ENCODE measurements around the gene SPPL2C. TPM values are rescaled to one million over a fixed set of nuclear protein-coding genes. Genes with fewer than 3 reads are reported as not detected.

Gene SPPL2C
- total and polyA plus RNA-seq, 2 of the 13 experiments (the other 11 are each of a cell fraction or from before 2014, with no cell fraction given), result not detected

GRCh38 chr17:45833920-45834319 lies 10.8 kb upstream of the SPPL2C start:
- H3K79me2 ChIP-seq (ENCODE audit: insufficient read depth, low read length), result no peaks in the 10 kb centered on the region
- no peaks in the 10 kb centered on the region for H3K36me3 ChIP-seq (replicated peaks in 1 of 2; ENCODE audit: control insufficient read depth in 1 of 2, insufficient read depth in 2 of 2, low read length in 2 of 2)
- H3K27ac ChIP-seq (ENCODE audit: extremely low read length, insufficient read depth, low read length), result no peak overlapping the region
- no peak overlapping the region for H2AFZ ChIP-seq (ENCODE audit: low read length)
- in situ Hi-C loops (cut with HindIII; ENCODE audit: extremely low pct_ligation_motif_present, low pct_unique_long_range_greater_than_20kb) (loop anchor here (5.0 kb wide), 1 partner anchor 192 kb away; no protein-coding TSS in a partner anchor), intact Hi-C loops (cut with micrococcal nuclease; ENCODE audit: unreplicated experiment) (loop anchor here (2.0 kb wide), 1 partner anchor 193 kb away; no protein-coding TSS in a partner anchor)
- ATAC-seq (no peak), DNase-seq (ENCODE audit: low spot score) (no peak), FAIRE-seq (no peak)
- H3K4me3 ChIP-seq (replicated peaks in 1 of 3; ENCODE audit: insufficient read depth in 1 of 3, low read depth in 2 of 3, low read length in 3 of 3), result no peak overlapping the region
- WGBS (ENCODE audit: low lambda C conversion rate), result 12% methylated on average over 5 of the region's 6 CpGs
- ChIA-PET CTCF (ENCODE audit: low intra/inter-chr PET ratio, low total read pairs) (no interaction called here), POLR2A (no interaction called here)
- H3K9ac ChIP-seq (ENCODE audit: insufficient read depth, low read depth, low read length), result no peak overlapping the region
- no peak overlapping the region for H3K4me2 ChIP-seq (ENCODE audit: low read depth, low read length)
- H4K20me1 ChIP-seq (ENCODE audit: insufficient read depth, low read length), result no peaks in the 10 kb centered on the region
- no peaks in the 10 kb centered on the region for H3K9me3 ChIP-seq (ENCODE audit: low read length)
- H3K4me1 ChIP-seq (ENCODE audit: insufficient read depth, low read length), result no peaks in the 10 kb centered on the region
- H3K27me3 ChIP-seq (ENCODE audit: control insufficient read depth in 1 of 2, insufficient read depth in 2 of 2, low read length in 2 of 2), result peaks cover 23 to 86% of the 10 kb centered on the region in 2 experiments
- BruUV-seq (replicated peaks), result no TSS peak
- no peak for TF ChIP-seq PATZ1 (CRISPR knock-in tag; IDR thresholded peaks at IDR 0.05)
- TF ChIP-seq IRF1 (CRISPR knock-in tag; IDR thresholded peaks at IDR 0.05; ENCODE audit: low read depth), result no peak
- no peak for TF ChIP-seq ZNF260 (CRISPR knock-in tag; IDR thresholded peaks at IDR 0.05; ENCODE audit: borderline replicate concordance, low read depth)
- TF ChIP-seq TBX2 (CRISPR knock-in tag; IDR thresholded peaks at IDR 0.05; ENCODE audit: borderline replicate concordance), result no peak
- TF ChIP-seq SETDB1 (CRISPR knock-in tag; IDR thresholded peaks at IDR 0.05; ENCODE audit: borderline replicate concordance), result no peak
- TF ChIP-seq HNF4A (CRISPR knock-in tag; IDR thresholded peaks at IDR 0.05), result no peak
- no peak for TF ChIP-seq ZNF883 (CRISPR knock-in tag; IDR thresholded peaks at IDR 0.05; ENCODE audit: not compliant biosample characterization)
- no peak for TF ChIP-seq ZNF724P (CRISPR knock-in tag; IDR thresholded peaks at IDR 0.05; ENCODE audit: borderline replicate concordance)
- TF ChIP-seq ZNF318 (CRISPR knock-in tag; IDR thresholded peaks at IDR 0.05), result no peak
- no peak for TF ChIP-seq PRDM4 (CRISPR knock-in tag; IDR thresholded peaks at IDR 0.05; ENCODE audit: borderline replicate concordance)

All from HepG2 (cell line).